Measurements from ENCODE around the gene PIN1.

Gene PIN1

GRCh38 chr19:9827289-9828238 is 7.6 kb upstream of the PIN1 start, which contains the start of gene UBL5:
TSS of gene UBL5 (plus strand) at chr19:9827918. CDS start at chr19:9828338, 420 bp downstream.
- peak within 1 kb of the TSS; percentile 91 for H3K27ac ChIP-seq
- no peak for TF ChIP-seq CTCF (IDR thresholded peaks at IDR 0.05)
- TF ChIP-seq ZFX (IDR thresholded peaks at IDR 0.05; ENCODE audit: borderline replicate concordance): no peak

GRCh38 chr19:9828551-9829063 is 6.5 kb upstream of the PIN1 start:
- peak overlapping the region; percentile 91; the same call in 1 of the 2 replicates for H3K27ac ChIP-seq
- TF ChIP-seq ZFX (IDR thresholded peaks at IDR 0.05; ENCODE audit: borderline replicate concordance): no peak
- TF ChIP-seq CTCF (IDR thresholded peaks at IDR 0.05): no peak

GRCh38 chr19:9834307-9834725 is 802 bp upstream of the PIN1 start:
- H3K27ac ChIP-seq: peak overlapping the region; percentile 57
- no peak for TF ChIP-seq ZFX (IDR thresholded peaks at IDR 0.05; ENCODE audit: borderline replicate concordance)
- TF ChIP-seq CTCF (IDR thresholded peaks at IDR 0.05): no peak

GRCh38 chr19:9835507-9835949 is 410 bp downstream of the PIN1 start:
- peak overlapping the region; percentile 57 for H3K27ac ChIP-seq
- TF ChIP-seq ZFX (IDR thresholded peaks at IDR 0.05; ENCODE audit: borderline replicate concordance): no peak
- TF ChIP-seq CTCF (IDR thresholded peaks at IDR 0.05): no peak

- peak; percentile 8; the same call in 1 of the 2 replicates for TF ChIP-seq CTCF (IDR thresholded peaks at IDR 0.05)
- no peak for TF ChIP-seq ZFX (IDR thresholded peaks at IDR 0.05; ENCODE audit: borderline replicate concordance)
- H3K27ac ChIP-seq: peak overlapping the region; percentile 57
These were observed 903 bp downstream of the PIN1 start for GRCh38 chr19:9836021-9836420.

- TF ChIP-seq ZFX (IDR thresholded peaks at IDR 0.05; ENCODE audit: borderline replicate concordance) (no peak), CTCF (IDR thresholded peaks at IDR 0.05) (no peak)
- peak overlapping the region; percentile 40; the same call in 1 of the 2 replicates for H3K27ac ChIP-seq
These were observed 3.2 kb downstream of the PIN1 start for GRCh38 chr19:9838324-9838723.

- H3K27ac ChIP-seq: peak overlapping the region; percentile 40
- no peak for TF ChIP-seq ZFX (IDR thresholded peaks at IDR 0.05; ENCODE audit: borderline replicate concordance)
- no peak for TF ChIP-seq CTCF (IDR thresholded peaks at IDR 0.05)
These were observed 4.3 kb downstream of the PIN1 start for GRCh38 chr19:9839415-9839814.

Measured in 22Rv1 (cell line).